Activated naive CD4-positive, alpha-beta T cell treated with anti-CD3 and anti-CD28 coated beads for 36 hours (primary cell): Measurements from ENCODE around the gene CITED1. TPM values are rescaled to one million over a fixed set of nuclear protein-coding genes. Genes with fewer than 3 reads are reported as not detected.
A peak's percentile ranks its signal among the peaks of the same experiment; 100 is the strongest.
"Not testable (repeated sequence)": the region's sequence is repeated elsewhere in the genome, so short reads cannot be mapped to it uniquely, and the experiment has no call there.

ENCODE experiments used
- CTCF ChIA-PET: fragments of 350-600 bp; sonication (Branson Sonifier 250); formaldehyde crosslinking; loops from one replicate; lab custom pipeline; 2021; ENCODE audit warnings: antibody characterized with exemption; lab: Charles Lee
- DNase-seq: peaks from one replicate; pipeline ENCODE4 v3.0.0-alpha.2; 2020
- H3K27ac Mint-ChIP-seq: one replicate; pipeline ENCODE4 v1.8.0; 2021; ENCODE audit warnings: mild to moderate bottlenecking, mixed read lengths
- H3K27me3 Mint-ChIP-seq: one replicate; pipeline ENCODE4 v1.8.0; 2021; ENCODE audit warnings: low read depth, mixed read lengths
- H3K36me3 Mint-ChIP-seq: one replicate; pipeline ENCODE4 v1.8.0; 2021; ENCODE audit warnings: low read depth, mixed read lengths
- H3K4me1 Mint-ChIP-seq: one replicate; pipeline ENCODE4 v1.8.0; 2021; ENCODE audit warnings: low read depth, mixed read lengths
- H3K4me3 Mint-ChIP-seq: one replicate; pipeline ENCODE4 v1.8.0; 2021; ENCODE audit warnings: mild to moderate bottlenecking, moderate library complexity, mixed read lengths
- H3K9me3 Mint-ChIP-seq: one replicate; pipeline ENCODE4 v1.8.0; 2021; ENCODE audit warnings: mixed read lengths
- intact Hi-C: fragments of 100-400 bp; cut with micrococcal nuclease; formaldehyde crosslinking; loops from one replicate; pipeline ENCODE4 v1.15.1; 2023
- total RNA-seq, 2 experiments: library from RNA; stranded (reverse); gene quantifications; one replicate each; pipeline ENCODE4 v1.2.3, GENCODE V29; 2021

Gene CITED1
- total RNA-seq, 2 experiments from 2014 or later, result not detected

DNA sequence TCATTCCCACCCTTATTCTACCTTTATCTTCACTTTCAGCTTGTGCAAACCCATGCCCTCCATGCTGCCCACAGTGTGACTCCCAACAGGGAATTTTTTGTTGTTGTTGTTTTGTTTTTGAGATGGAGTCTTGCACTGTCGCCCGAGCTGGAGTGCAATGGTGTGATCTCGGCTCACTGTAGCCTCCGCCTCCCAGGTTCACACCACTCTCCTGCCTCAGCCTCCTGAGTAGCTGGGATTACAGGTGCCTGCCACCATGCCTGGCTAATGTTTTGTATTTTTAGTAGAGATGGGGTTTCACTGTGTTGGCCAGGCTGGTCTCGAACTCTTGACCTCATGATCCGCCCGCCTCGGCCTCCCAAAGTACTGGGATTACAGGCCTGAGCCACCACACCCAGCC lies 13.9 kb upstream of the CITED1 start:
- H3K9me3 Mint-ChIP-seq, H3K36me3 Mint-ChIP-seq, intact Hi-C loops, H3K4me1 Mint-ChIP-seq, H3K4me3 Mint-ChIP-seq, CTCF ChIA-PET, DNase-seq, H3K27me3 Mint-ChIP-seq, H3K27ac Mint-ChIP-seq: not testable (repeated sequence)

- CTCF ChIA-PET, result no interaction called here
- DNase-seq, result no peak
- intact Hi-C loops, result no loop called here
- Mint-ChIP-seq H3K4me3 (no peak overlapping the region), H3K9me3 (no peaks in the 10 kb centered on the region), H3K36me3 (no peaks in the 10 kb centered on the region), H3K27me3 (peaks cover 2% of the 10 kb centered on the region), H3K4me1 (no peaks in the 10 kb centered on the region), H3K27ac (no peak overlapping the region)
These were observed 11.4 kb upstream of the CITED1 start for GRCh38 chrX:72317139-72317538.

DNA sequence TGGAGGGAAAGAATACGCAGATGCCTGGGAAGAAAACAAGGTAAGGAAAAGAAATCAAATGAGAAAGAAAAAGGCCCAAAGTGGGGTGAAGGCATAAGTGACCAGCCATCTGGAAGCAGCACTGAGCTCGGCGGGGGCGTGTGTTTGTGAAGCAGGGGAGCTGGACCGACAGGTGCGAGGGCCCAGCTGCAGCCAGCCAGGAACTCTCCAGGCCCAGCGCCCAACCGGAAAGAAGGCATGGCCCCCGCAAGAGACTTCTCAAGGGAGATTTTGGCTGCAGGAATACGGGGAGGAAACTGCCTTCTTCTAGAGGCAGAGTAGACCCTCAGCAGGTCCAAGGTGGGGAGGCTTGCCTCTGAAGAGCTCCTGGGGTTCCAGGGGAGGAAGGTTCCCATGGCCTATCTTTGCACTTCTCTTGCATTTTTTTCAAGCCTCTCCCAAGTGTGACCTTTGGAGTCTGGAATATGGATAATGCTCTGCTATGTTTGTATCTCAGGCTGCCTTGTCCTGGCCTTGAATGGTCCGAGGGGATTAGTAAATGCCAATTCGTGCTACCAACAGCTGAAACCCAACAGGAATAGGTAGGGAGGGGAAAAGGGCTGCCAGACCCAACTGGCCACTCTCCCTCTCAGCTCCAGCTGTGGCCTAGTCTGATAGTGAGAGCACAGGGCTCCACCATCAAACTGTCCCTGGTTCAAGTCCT lies 10.8 kb upstream of the CITED1 start:
- Mint-ChIP-seq H3K27me3 (peaks cover 2% of the 10 kb centered on the region), H3K9me3 (no peaks in the 10 kb centered on the region), H3K4me3 (no peak overlapping the region), H3K36me3 (no peaks in the 10 kb centered on the region), H3K4me1 (no peaks in the 10 kb centered on the region), H3K27ac (no peak overlapping the region)
- DNase-seq, result no peak
- CTCF ChIA-PET, result interaction anchor here (0.6 kb wide), 1 partner anchor 314 kb away, joined by 3 read pairs; no protein-coding TSS in a partner anchor
- intact Hi-C loops, result no loop called here

DNA sequence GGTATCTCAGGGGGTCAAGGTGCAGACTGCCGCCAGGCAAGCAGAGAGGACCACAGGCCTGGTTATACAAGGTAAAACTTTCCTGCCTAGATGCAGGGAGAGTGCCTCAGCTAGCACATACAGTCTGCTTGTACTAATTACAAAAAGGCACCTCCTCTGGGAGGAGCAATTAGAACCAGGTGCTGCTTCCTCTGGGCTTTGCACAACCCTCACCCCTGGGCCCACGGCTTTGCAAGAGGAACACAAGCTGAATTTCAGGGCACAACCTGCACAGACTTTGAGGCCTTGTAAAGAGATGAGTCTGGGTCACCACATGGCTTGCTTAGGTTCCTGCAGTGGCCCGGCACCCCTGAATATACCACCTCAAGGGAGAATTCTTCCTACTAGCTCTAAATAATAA lies 9.2 kb upstream of the CITED1 start:
- Mint-ChIP-seq H3K4me1 (no peaks in the 10 kb centered on the region), H3K9me3 (no peaks in the 10 kb centered on the region), H3K27ac (no peak overlapping the region), H3K36me3 (no peaks in the 10 kb centered on the region), H3K4me3 (no peak overlapping the region), H3K27me3 (peaks cover 4% of the 10 kb centered on the region)
- CTCF ChIA-PET, result no interaction called here
- intact Hi-C loops, result no loop called here
- DNase-seq, result no peak

GRCh38 chrX:72313707-72314641 lies 8.3 kb upstream of the CITED1 start:
- peaks cover 10% of the 10 kb centered on the region for H3K27me3 Mint-ChIP-seq
- H3K36me3 Mint-ChIP-seq, result no peaks in the 10 kb centered on the region
- DNase-seq, result no peak
- intact Hi-C loops, result no loop called here
- H3K9me3 Mint-ChIP-seq, result no peaks in the 10 kb centered on the region
- H3K4me1 Mint-ChIP-seq, result peaks cover 2% of the 10 kb centered on the region
- CTCF ChIA-PET, result no interaction called here
- H3K27ac Mint-ChIP-seq, result no peak overlapping the region
- H3K4me3 Mint-ChIP-seq, result no peak overlapping the region

DNA sequence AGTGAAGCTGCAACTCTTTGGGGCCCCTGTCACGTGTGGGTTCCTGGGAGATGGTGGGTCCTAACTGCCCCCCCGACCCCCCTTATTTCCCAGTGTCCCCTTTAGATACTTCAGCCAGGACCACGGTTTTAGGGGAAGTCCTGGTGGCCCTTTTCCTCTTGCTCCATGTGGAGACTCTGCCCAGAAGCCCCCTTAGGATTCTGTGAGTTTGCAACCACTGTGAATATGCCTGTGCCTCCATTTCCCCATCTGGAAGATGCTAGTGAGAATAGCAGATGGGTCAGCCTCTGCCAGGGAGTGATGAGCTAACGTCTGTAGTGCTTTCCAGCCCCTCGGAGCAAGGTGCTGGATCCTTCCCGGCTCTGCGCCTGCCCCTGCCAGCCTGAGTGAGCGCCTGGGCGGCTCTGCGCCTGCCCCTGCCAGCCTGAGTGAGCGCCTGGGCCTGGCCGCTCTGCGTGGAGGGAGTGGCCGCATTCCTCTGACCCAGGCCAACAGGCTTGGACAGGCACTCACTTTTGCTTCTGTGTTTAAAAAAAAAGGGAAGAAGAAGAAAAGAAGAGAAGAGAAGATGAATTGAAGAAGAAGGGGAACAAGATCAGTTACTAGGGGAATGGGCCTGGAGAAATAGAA lies 6.7 kb upstream of the CITED1 start:
- H3K27ac Mint-ChIP-seq, result no peak overlapping the region

DNA sequence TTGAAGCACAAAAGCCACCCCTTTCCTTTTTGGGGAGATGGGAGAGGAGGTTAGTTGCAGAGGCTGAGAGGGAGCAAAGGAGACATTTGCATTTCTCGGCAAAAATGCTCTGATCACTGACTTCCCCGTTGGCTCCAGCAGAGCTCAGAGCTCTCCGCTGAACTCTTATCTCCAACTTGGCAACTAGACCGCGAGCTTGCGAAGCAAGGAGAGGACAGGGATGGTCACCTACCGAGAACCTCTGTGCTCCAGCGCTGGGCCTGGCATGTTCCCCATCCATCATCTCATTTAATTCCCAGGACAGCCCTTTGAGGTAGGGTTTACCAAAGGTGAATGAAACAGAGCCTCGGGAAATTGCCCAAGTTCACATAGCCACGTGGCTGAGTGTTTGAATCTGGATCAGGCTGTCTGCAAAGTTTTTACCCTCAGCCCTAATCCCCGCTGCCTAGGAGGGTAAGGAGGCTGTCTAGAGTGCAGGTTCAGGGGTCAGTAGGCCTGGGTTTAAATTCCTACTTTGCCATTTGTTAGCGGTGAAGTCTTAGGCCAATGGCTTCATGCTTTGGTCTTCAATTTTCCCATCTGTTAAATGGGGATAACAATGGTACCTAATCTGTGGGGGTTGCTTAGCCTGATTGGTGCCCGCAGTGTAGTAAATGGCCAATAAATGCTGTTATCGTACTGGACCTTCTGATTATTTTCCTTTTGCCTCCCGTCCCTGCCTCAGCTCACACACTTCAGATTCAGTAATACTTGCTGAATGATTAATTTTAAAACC lies 3.8 kb upstream of the CITED1 start:
- Mint-ChIP-seq H3K27me3 (peaks cover 35% of the 10 kb centered on the region), H3K9me3 (no peaks in the 10 kb centered on the region), H3K27ac (no peak overlapping the region), H3K4me3 (peak overlapping the region; percentile 24), H3K36me3 (no peaks in the 10 kb centered on the region), H3K4me1 (peaks cover 20% of the 10 kb centered on the region)
- intact Hi-C loops, result loop anchor here (1.0 to 5.0 kb wide), 2 partner anchors 32 to 313 kb away; partner anchors contain the start of gene RPS4X
- no peak for DNase-seq
- CTCF ChIA-PET, result no interaction called here

More for the DNA sequence above, 6.7 kb upstream of the CITED1 start:
- peaks cover 13% of the 10 kb centered on the region for H3K4me1 Mint-ChIP-seq
- no peak overlapping the region for H3K4me3 Mint-ChIP-seq
- peaks cover 22% of the 10 kb centered on the region for H3K27me3 Mint-ChIP-seq
- CTCF ChIA-PET, result no interaction called here
- no peaks in the 10 kb centered on the region for H3K9me3 Mint-ChIP-seq
- intact Hi-C loops, result no loop called here
- DNase-seq, result no peak
- H3K36me3 Mint-ChIP-seq, result no peaks in the 10 kb centered on the region

DNA sequence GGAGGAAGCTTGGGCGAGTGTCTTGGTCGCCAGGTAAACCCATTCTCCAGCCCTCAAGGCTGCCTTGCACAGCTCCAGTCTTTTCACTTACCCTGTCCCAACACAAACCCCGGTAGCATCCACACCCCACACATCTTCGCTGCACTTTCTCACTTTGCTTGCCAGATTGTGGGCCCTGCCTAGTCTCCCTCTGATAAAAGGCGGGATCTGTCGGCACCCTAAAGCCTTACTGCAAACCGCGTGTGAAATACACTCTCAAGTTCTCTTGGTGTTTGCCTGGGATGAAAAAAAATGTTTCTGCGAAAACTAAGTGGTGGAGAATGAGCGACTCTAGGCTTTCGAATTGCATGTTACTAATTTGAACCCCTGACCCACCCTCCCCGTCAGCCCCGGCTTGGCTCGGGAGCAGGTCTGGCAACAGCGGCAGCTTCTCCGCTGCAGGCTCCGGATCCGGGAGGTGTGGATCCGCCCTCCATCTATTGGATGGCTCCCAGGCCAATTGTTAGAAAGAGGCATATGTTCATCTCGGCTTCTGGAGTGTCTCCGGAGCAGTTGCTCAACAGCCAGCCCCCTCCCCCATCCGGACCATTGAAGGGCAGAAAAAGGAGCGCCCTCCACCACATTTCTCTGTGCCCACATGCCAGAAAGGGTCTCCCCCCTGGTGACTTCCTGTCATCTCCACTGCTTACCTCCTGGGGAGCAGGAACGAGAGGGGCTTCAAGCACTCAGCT lies 3.0 kb upstream of the CITED1 start:
- DNase-seq, result peak; percentile 39
- H3K36me3 Mint-ChIP-seq, result no peaks in the 10 kb centered on the region
- no peaks in the 10 kb centered on the region for H3K9me3 Mint-ChIP-seq
- peaks cover 39% of the 10 kb centered on the region for H3K27me3 Mint-ChIP-seq
- CTCF ChIA-PET, result no interaction called here
- peaks cover 20% of the 10 kb centered on the region for H3K4me1 Mint-ChIP-seq
- H3K27ac Mint-ChIP-seq, result no peak overlapping the region
- intact Hi-C loops, result loop anchor here (1.0 to 5.0 kb wide), 2 partner anchors 31 to 314 kb away; partner anchors contain the start of gene RPS4X
- peak overlapping the region; percentile 34 for H3K4me3 Mint-ChIP-seq

- CTCF ChIA-PET, result no interaction called here
- Mint-ChIP-seq H3K4me1 (peaks cover 20% of the 10 kb centered on the region), H3K4me3 (peak overlapping the region; percentile 34), H3K27ac (no peak overlapping the region), H3K27me3 (peaks cover 43% of the 10 kb centered on the region), H3K36me3 (no peaks in the 10 kb centered on the region), H3K9me3 (no peaks in the 10 kb centered on the region)
- no peak for DNase-seq
- intact Hi-C loops, result loop anchor here (5.0 kb wide), 1 partner anchor 314 kb away; no protein-coding TSS in a partner anchor
These were observed 2.5 kb upstream of the CITED1 start for GRCh38 chrX:72308209-72308565.

DNA sequence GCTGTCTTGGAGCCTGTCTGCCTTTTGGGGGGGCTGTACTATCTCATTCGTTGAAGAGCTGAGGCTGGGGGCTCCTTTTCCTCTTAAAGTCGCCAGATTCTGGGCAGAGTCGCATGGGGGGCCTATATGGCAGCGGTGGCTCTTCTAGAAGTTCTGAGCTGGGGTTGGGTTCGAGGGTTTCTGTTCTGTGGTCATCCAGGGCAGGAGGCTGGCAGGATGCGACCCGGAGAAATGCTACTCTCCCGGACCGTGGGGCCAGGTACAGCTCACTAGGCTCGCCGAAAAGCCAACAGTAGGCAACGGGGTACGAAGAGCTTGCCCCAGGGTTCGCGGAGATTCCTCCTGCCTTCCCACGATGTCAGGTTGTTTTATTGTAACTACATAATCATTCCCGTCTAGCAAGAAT lies 1.9 kb upstream of the CITED1 start:
- Mint-ChIP-seq H3K36me3 (no peaks in the 10 kb centered on the region), H3K27me3 (peaks cover 46% of the 10 kb centered on the region), H3K9me3 (no peaks in the 10 kb centered on the region), H3K4me1 (peaks cover 20% of the 10 kb centered on the region), H3K27ac (no peak overlapping the region), H3K4me3 (peak overlapping the region; percentile 47)
- no peak for DNase-seq
- intact Hi-C loops, result loop anchor here (2.0 to 5.0 kb wide), 2 partner anchors 41 to 315 kb away; no protein-coding TSS in a partner anchor
- CTCF ChIA-PET, result no interaction called here

DNA sequence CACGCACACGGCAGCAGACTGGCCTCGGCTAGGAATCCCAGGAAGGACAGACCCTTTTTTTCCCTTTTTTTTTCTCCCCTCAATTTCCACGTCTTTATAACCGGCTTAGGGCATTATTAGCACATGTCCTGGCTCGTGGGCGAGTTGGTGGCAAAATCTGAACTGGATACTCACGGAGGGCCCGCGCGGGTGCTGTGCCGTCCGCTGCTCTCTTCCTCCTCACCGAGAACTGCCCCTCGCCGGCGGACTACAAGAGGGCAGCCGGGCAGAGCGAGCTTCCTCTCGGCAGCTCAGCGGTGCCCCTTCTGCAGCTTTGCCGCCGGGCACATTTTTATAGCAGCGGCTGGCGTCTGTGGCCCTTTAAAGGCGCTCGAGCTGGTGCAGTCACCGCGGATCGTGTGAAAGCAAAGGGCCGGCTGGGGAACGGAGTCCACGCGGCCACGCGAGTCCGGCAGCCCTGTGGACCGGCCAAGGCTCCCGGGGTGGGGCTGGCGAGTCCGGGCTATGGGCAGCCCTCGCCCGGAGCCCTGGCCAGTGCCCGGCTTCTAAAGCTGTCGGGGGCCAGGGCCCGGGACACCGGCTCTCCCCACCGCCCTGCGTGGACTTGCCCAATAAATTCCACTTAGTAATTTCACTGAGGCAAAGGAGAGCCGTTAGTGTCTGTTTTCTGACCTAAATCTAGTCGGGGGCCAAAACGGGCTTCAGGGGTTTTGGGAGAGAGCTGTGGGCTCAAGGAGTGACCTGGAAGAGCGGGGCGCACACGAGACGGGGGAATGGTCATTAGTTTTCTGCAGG lies 1.3 kb upstream of the CITED1 start:
- CTCF ChIA-PET, result no interaction called here
- Mint-ChIP-seq H3K4me3 (peak overlapping the region; percentile 68), H3K4me1 (peaks cover 20% of the 10 kb centered on the region), H3K27me3 (peaks cover 50% of the 10 kb centered on the region), H3K9me3 (no peaks in the 10 kb centered on the region), H3K27ac (no peak overlapping the region), H3K36me3 (no peaks in the 10 kb centered on the region)
- peak; percentile 8 for DNase-seq
- intact Hi-C loops, result loop anchor here (2.0 to 5.0 kb wide), 2 partner anchors 42 to 315 kb away; no protein-coding TSS in a partner anchor
